Middle frontal gyrus (tissue), 1 donor: ENCODE measurements around the gene ADCY10.
"Not testable (repeated sequence)": the region's sequence is repeated elsewhere in the genome, so short reads cannot be mapped to it uniquely, and the experiment has no call there.

Experiments
- DNase-seq: peaks from one replicate; pipeline ENCODE4 v3.0.0-alpha.2; 2015; ENCODE audit warnings: low spot score; ENCODE audit errors: extremely low spot score

ADCY10 gene

GRCh38 chr1:167882376-167882775 is 31.6 kb downstream of the ADCY10 start:
- no peak for DNase-seq

DNA sequence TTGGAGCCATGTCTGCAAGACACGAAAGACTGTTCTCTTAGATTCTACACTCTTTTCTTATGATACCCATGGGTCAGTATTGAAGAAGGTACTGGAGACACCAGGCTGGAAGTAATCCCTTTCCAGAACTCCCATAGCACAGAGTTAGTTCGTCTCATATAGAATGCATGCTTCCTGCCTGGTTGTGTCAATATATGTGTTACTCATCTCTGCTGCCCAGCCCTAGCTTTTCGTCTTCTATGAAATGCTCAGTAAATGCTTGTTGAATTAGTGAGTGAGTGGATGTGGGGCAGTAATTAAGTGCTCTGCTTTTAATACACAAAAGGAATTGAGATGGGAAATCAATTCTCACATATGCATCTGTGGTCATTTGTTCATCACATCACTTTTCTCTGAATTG is 32.1 kb downstream of the ADCY10 start:
- no peak for DNase-seq

DNA sequence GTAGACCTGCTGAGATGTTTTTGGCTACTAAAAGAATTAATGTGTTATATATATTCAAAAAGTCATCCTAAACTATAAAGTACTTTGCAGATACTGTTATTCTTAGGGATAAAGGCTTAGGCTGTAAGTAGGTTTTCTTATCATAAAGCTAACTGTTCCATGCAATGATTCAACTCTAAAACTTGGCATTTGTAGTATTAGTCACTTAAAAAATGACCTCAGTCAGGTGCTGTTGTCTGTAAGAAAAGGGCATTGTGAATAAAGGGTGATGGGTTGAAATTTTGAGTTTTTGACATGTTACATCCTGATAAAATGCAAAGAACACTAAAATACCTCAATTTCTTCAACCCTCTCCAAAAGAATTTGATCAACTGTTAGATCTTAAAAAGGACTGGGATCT is 32.9 kb downstream of the ADCY10 start:
- DNase-seq: no peak

DNA sequence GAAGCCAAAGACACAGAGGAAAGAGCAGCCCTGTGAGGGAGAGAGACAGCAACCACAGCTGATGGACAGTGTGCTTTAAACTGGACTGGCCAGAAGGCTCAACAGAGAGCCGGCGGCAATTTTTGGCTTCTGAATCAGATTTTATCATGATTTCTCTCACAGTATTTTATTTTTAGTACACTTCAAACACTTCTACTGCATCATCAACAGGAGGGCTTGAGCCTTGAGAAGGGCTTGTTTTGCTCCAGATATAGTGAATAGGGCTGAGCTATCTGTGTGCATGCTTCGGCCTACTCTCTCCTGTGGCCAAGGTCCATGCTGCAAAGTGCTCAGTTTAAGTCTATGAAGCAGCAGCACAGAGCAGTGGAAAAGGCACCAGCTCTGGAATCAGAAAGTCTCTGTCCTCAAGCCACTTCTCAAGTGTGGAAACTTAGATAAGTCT is 33.3 kb downstream of the ADCY10 start:
- DNase-seq: no peak

- DNase-seq: no peak
Measured at GRCh38 chr1:167879508-167879907, 34.4 kb downstream of the ADCY10 start.

DNA sequence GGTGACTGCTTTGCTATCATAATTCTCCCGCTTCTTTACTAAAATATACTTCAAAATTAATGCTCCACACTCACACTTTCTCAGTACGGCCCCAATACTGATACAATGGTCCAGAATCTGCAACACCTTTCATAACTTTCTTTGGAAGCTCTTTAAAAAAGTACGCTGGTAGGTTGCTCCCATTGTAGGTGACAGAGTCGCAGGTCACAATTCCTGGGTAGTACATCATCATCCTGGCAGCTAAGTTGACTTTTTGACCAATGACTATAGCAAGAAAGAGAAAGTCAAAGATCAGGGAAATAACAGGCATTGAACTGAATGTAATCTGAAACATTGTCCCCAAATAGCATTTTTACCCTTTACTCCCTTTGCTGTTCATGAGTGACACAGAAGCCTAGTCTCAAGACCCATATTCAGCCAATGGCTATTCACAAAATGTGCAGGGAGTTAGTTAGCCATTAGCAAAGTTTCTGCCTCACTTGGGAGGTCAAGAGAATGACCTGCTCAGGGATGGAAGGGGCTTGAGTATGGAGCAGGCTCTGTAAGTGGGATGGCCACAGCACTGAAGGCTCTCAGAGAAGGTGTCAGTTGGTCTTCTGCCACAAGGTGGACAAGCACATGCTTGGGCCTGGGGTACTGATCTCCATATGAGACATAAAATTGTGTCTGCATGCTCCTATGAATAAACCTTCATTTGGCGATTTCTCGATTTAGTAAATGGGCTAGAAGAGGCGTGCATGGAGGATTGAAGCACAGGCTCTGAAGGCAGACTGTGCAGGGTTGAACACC is 35.4 kb downstream of the ADCY10 start:
- DNase-seq: no peak

DNA sequence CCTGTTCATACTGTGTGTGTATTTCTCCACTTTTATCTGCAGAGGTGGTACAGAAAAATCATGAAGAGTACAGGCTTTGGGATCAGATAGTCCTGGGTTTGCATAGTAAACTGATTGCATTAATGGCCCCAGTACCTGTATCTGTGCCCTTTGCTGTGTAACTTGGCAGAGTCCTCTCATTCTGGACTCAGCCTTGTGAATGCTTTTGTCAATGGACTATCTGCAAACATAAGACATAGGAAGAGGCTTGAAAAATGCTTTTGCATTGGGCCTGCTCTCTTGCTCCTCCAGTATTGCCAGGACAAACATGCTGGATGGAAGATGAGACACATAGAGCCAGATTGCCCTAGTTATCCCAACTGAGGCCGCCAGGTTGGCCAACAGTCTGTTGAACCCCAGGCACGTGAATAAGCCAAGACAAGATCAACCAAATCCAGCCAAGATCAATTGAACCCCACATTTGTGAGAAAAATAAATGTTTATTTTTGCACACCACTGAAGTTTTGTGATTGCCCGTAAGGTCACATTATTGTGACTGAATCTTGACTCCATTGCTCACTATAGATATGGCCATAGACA is 37.2 kb downstream of the ADCY10 start:
- DNase-seq: no peak

DNA sequence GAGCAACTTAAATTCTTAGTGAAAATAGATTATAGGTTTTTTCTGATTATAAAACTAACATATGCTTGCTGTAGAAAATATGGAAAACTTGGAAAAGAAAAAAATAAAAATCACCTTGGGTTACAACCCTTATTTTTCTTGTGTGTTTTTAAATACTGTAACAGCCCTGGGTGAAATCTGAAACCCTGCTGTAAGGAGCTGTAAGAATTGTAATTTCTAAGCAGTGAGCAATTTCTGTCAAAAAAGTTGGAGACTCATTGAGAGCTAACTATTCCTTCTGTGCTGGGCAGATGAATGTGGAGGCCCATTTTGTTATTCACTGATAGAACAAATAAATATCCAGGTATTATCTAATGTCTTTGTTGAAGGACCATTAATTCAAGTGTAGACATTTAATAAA is 42.6 kb downstream of the ADCY10 start:
- DNase-seq: no peak

DNA sequence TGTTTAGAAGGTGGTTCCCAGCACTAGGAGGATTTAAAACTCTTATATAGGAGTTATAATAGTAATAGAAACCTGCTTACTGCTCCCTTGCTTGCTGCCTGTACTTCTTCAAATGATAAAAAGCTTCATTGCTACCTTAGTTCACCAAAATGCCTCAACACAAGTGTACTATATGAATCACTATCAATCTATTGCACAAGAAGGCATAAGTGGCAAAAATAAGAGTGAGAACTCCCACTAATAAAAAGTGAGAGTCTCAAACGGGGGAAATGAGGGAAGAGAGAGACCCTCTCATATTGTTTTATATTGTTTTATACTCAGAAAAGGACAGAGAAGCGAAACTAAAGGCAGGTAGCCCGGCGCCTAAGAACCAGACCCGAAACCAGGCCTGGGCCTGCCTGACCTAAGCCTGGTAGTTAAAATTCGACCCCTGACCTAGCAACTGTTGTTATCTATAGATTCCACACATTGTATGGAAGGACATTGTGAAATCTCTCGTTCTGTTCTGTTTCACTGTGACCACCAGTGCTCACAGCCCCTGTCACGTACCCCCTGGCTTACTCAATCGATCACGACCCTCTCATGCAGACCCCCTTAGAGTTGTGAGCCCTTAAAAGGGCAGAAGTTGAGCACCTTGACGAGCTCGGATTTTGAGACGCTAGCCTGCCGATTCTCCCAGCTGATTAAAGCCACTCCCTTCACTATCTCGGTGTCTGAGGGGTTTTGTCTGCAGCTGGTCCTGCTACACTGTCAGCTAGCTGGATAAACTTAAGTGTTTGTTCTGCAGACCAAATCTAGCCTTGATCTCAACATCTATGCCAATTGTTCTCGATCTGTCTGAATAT is 44.6 kb downstream of the ADCY10 start:
- DNase-seq: not testable (repeated sequence)

DNA sequence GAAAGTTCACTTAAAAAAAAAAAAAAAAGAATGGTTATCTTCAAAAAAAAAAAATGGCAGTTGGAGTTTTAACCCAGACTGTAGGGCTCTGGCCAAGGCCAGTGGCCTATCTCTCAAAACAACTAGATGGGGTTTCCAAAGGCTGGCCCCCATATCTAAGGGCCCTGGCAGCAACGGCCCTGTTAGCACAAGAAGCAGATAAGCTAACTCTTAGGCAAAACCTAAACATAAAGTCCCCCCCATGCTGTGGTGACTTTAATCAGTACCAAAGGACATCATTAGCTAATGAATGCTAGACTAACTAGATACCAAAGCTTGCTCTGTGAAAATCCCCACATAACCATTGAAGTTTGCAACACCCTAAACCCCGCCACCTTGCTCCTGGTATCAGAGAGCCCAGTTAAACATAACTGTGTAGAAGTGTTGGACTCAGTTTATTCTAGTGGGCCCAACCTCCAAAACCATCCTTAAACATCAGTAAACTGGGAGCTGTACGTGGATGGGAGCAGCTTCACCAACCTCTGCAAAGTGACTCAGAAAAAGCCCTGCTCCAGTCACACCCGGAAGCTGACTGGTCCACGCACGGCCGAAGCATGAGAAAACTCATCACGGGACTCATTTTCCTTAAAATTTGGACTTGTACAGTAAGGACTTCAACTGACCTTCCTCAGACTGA is 47.1 kb downstream of the ADCY10 start:
- DNase-seq: not testable (repeated sequence)

GRCh38 chr1:167866326-167866725 is 47.6 kb downstream of the ADCY10 start:
- DNase-seq: not testable (repeated sequence)

DNA sequence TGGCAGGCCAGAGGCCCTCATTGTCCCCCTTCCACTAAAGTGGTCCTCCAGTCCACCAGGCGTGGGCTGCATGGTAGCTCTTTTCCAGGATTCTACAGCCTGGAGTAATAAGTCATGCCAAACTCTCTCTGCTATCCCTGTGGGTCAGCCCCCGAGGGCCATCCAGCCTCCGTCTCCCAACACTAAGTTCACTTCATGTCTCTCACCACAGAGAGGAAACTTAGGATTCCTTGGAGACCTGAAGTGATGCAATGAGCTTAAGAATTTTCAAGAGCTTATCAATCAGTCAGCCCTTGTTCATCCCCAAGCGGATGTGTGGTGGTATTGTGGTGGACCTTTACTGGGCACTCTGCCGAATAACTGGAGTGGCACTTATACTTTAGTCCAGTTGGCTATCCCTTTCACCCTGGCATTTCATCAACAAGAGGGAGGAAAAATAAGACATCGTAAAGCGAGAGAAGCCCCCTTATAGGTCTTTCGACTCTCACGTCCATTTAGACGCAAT is 48.1 kb downstream of the ADCY10 start:
- not testable (repeated sequence) for DNase-seq

DNA sequence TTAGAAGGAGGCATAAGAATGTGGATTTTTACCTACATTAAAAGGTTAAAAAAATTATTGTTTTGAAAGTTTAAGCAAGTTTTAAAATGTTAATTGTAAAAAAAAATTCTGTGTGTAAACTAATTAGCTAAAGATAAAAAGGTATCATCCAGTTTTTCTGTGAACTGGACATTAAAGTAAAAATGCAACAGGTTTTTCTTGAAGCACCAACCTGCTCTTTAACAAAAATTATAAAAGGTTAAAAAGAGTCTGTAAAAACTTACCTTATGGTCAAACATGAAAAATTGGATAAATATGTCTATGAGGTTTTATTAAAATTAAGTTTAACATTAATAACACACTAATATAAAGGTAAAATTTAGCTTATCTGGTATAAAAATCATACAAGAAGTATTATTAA is 48.7 kb downstream of the ADCY10 start:
- not testable (repeated sequence) for DNase-seq

- no peak for DNase-seq
Measured at GRCh38 chr1:167864392-167865032, 49.4 kb downstream of the ADCY10 start.

DNA sequence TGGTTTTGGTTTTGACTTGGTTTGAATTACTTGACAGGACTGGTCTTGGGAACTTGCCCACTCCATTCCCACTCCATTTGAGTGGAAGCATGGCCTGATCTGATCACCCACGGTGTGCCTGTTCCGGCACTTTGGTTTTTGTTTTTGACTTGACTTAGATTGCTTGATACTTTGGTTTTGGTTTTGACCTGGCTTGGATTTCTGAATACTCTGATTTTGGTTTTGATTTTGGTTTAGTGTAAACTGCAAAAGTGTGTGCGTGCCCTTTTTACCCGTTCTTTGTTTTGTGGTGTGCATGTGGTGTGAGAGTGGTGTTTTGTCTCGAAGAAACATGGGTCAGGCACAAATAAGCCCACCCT is 50.0 kb downstream of the ADCY10 start:
- no peak for DNase-seq

DNA sequence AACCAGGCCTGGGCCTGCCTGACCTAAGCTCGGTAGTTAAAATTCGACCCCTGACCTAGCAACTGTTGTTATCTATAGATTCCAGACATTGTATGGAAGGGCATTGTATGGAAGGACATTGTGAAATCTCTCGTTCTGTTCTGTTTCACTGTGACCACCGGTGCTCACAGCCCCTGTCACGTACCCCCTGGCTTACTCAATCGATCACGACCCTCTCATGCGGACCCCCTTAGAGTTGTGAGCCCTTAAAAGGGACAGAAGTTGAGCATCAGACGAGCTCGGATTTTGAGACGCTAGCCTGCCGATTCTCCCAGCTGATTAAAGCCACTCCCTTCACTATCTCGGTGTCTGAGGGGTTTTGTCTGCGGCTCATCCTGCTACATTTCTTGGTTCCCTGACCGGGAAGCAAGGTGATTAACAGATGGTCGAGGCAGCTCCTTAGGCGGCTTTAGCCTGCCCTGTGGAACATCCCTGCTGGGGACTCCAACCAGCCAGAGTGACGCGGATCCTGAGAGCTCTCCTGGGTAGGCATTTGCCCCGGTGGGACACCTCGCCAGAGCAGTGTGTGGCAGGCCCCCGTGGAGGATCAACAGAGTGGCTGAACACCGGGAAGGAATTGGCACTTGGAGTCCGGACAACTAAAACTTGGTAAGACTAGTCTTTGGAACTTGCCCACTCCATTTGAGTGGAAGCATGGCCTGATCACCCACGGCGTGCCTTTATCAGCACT is 50.6 kb downstream of the ADCY10 start:
- DNase-seq: not testable (repeated sequence)

DNA sequence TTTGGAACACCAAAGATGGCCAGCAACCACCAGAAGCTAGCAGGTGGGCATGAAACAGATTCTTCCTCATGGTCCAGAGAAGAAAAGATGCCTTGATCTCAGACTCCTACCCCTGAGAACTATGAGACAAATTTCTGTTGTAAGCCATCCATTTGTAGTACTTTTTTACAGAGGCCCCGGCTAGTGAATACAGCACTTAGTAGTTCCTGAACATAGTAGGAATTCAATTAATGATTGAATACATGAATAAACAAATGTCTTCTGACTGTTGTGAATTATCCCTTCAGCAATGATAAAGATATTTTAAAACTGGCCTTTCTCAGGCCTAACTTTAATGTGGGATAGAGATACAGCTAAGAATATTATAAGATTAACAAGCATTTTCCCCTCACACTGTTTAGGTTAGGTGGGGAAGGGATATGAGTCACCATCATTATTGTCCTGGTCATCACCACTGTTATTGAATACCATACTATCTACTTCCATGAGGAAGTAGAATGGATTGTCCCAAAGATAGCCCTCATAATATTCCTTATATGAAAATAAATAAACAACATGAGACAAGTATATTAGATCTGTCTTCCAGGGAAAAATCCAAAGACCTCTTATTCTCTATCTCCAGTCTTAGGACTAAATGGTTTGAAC is 51.4 kb downstream of the ADCY10 start:
- DNase-seq: no peak

- DNase-seq: no peak
Measured at GRCh38 chr1:167861664-167862381, 52.1 kb downstream of the ADCY10 start.
